SU-DHL-6 (cell line): Measurements from ENCODE around the gene GXYLT2.

ENCODE experiments used
- H2AFZ ChIP-seq: fragments of 200-600 bp; sonication (generic); 2 replicates; pipeline ENCODE4 v1.6.1; 2014; ENCODE audit warnings: low read depth, mild to moderate bottlenecking, moderate library complexity, mixed read lengths, antibody characterized with exemption, low read length; ENCODE audit not compliant: severe bottlenecking
- H3F3A ChIP-seq: fragments of 200-600 bp; shearing (Covaris generic); 2 replicates; pipeline ENCODE4 v1.6.0; 2016; ENCODE audit warnings: antibody characterized with exemption, mild to moderate bottlenecking; ENCODE audit not compliant: insufficient read depth
- H3K27ac ChIP-seq: fragments of 200-600 bp; sonication (generic); 2 replicates; pipeline ENCODE4 v1.5.1; 2016; ENCODE audit warnings: low read depth, mild to moderate bottlenecking, low read length, moderate library complexity, mixed read lengths
- H3K27me3 ChIP-seq: fragments of 200-600 bp; sonication (generic), shearing (Covaris generic); 2 replicates; pipeline ENCODE4 v1.6.0; 2014; ENCODE audit warnings: mild to moderate bottlenecking, low read length
- H3K36me3 ChIP-seq: fragments of 200-600 bp; sonication (generic); 2 replicates; pipeline ENCODE4 v1.6.1; 2014; ENCODE audit warnings: mild to moderate bottlenecking, low read length, mixed read lengths
- H3K4me2 ChIP-seq: fragments of 300-600, 200-600 bp; shearing (Covaris generic), sonication (generic); 2 replicates; pipeline ENCODE4 v1.6.0; 2014; ENCODE audit warnings: low read length, low read depth, mild to moderate bottlenecking; ENCODE audit not compliant: poor library complexity, severe bottlenecking
- H3K4me3 ChIP-seq: fragments of 200-600 bp; sonication (generic); 2 replicates; pipeline ENCODE4 v1.5.1; 2014; ENCODE audit warnings: antibody characterized with exemption, low read length, mild to moderate bottlenecking, mixed read lengths; ENCODE audit not compliant: insufficient read depth, poor library complexity, severe bottlenecking
- H3K79me2 ChIP-seq: fragments of 200-600 bp; sonication (generic); 2 replicates; pipeline ENCODE4 v1.6.1; 2014; ENCODE audit warnings: mild to moderate bottlenecking, low read length, moderate library complexity; ENCODE audit not compliant: insufficient read depth
- H3K9ac ChIP-seq: fragments of 200-600 bp; sonication (generic); 2 replicates; pipeline ENCODE4 v1.7.0; 2014; ENCODE audit warnings: mild to moderate bottlenecking, low read length
- H3K9me2 ChIP-seq: fragments of 200-600 bp; sonication (generic); replicated peaks from 2 replicates; pipeline ENCODE4 v1.6.1; 2014; ENCODE audit warnings: low read length; ENCODE audit not compliant: insufficient read depth
- H3K9me3 ChIP-seq: fragments of 200-600 bp; sonication (generic); 2 replicates; pipeline ENCODE4 v1.6.1; 2014; ENCODE audit warnings: low read length, mixed read lengths; ENCODE audit not compliant: insufficient read depth
- H4K20me1 ChIP-seq: fragments of 200-600 bp; sonication (generic); 2 replicates; pipeline ENCODE4 v1.6.1; 2014; ENCODE audit warnings: low read depth, mild to moderate bottlenecking, antibody characterized with exemption, low read length, moderate library complexity, mixed read lengths
- CTCF ChIP-seq: fragments of 200-600 bp; sonication (generic); IDR thresholded peaks from one replicate; pipeline ENCODE4 v1.5.1; 2017; ENCODE audit warnings: antibody characterized with exemption, mild to moderate bottlenecking, low read length, moderate library complexity; ENCODE audit not compliant: insufficient read depth, poor library complexity, severe bottlenecking
- EZH2phosphoT487 ChIP-seq: fragments of 200-600 bp; sonication (generic), shearing (Covaris generic); conservative IDR thresholded peaks from 2 replicates; pipeline ENCODE4 v1.6.1; 2018; ENCODE audit warnings: mild to moderate bottlenecking, antibody characterized with exemption, low read length, moderate library complexity, mixed read lengths

Gene GXYLT2

GRCh38 chr3:72959336-72959735, 71.5 kb downstream of the GXYLT2 start:
- no peak overlapping the region for H3K4me2 ChIP-seq
- no peak overlapping the region for H3K4me3 ChIP-seq
- no peak overlapping the region for H3K9ac ChIP-seq
- no peak for TF ChIP-seq EZH2phosphoT487
- no peak for TF ChIP-seq CTCF
- H3F3A ChIP-seq: no peaks in the 10 kb centered on the region
- H4K20me1 ChIP-seq: no peaks in the 10 kb centered on the region
- H3K9me2 ChIP-seq: no peaks in the 10 kb centered on the region
- no peaks in the 10 kb centered on the region for H3K27me3 ChIP-seq
- H3K79me2 ChIP-seq: no peaks in the 10 kb centered on the region
- no peaks in the 10 kb centered on the region for H3K36me3 ChIP-seq
- no peaks in the 10 kb centered on the region for H3K9me3 ChIP-seq
- no peak overlapping the region for H2AFZ ChIP-seq
- no peak overlapping the region for H3K27ac ChIP-seq

- Histone ChIP-seq H3K4me2 (no peak overlapping the region), H3K27me3 (no peaks in the 10 kb centered on the region), H3K36me3 (no peaks in the 10 kb centered on the region), H3K79me2 (no peaks in the 10 kb centered on the region), H4K20me1 (no peaks in the 10 kb centered on the region), H3F3A (no peaks in the 10 kb centered on the region), H3K4me3 (no peak overlapping the region), H3K9me3 (no peaks in the 10 kb centered on the region), H3K9me2 (no peaks in the 10 kb centered on the region), H2AFZ (no peak overlapping the region), H3K27ac (no peak overlapping the region), H3K9ac (no peak overlapping the region)
- TF ChIP-seq EZH2phosphoT487 (no peak), CTCF (no peak)
Measured at GRCh38 chr3:72960812-72961518, 73.1 kb downstream of the GXYLT2 start.

GRCh38 chr3:72961752-72962151, 73.9 kb downstream of the GXYLT2 start:
- Histone ChIP-seq H3K27me3 (no peaks in the 10 kb centered on the region), H3K4me3 (no peak overlapping the region), H3K9ac (no peak overlapping the region), H3K4me2 (no peak overlapping the region), H2AFZ (no peak overlapping the region), H3K36me3 (no peaks in the 10 kb centered on the region), H3K27ac (no peak overlapping the region), H4K20me1 (no peaks in the 10 kb centered on the region), H3K9me3 (no peaks in the 10 kb centered on the region), H3K79me2 (no peaks in the 10 kb centered on the region), H3F3A (no peaks in the 10 kb centered on the region), H3K9me2 (no peaks in the 10 kb centered on the region)
- no peak for TF ChIP-seq EZH2phosphoT487
- TF ChIP-seq CTCF: no peak
